H1 (cell line): ENCODE results near the gene TSPEAR. TPM values are rescaled to one million over a fixed set of nuclear protein-coding genes. Genes with fewer than 3 reads are reported as not detected.

ENCODE experiments used
- CTBP2 ChIP-seq: IDR thresholded peaks from 2 replicates; pipeline ENCODE4 v1.7.0; 2011; ENCODE audit warnings: borderline replicate concordance, mild to moderate bottlenecking, moderate library complexity, mixed read lengths, low read length; ENCODE audit not compliant: insufficient read depth, insufficient read length
- polyA plus RNA-seq, 7 experiments: library from polyadenylated mRNA; depleted of rRNA in 3 of 7; stranded (reverse) in 5 of 7; unstranded in 2 of 7; fragments of >200 nt in 5 of 7; fragments of 200-250 nt in 2 of 7; gene quantifications; 1 replicate in 5 of 7; 2 replicates in 1 of 7; 4 replicates in 1 of 7; pipeline versions ENCODE4 v1.2.1 to v1.2.3, GENCODE V29; 2011 to 2013; ENCODE audit warnings: missing spikeins in 2 of 7, mixed read lengths in 2 of 7
- total RNA-seq: library from RNA; stranded (reverse); fragmentation: NEBNext Ultra II Directional; extraction: Animal tissue kit (Norgen Biotek cat#: 25700); gene quantifications from 2 replicates; pipeline ENCODE4 v1.2.1, GENCODE V29; 2021

The TSPEAR gene
- total and polyA plus RNA-seq, 2 of the 8 experiments (the other 6 are each of a cell fraction or from before 2014, with no cell fraction given) = 0.58 to 0.89 TPM

- no peak for TF ChIP-seq CTBP2
- TF ChIP-seq, all 59 proteins: peak for 0
These were observed 132.9 kb downstream of the TSPEAR start (continued) for GRCh38 chr21:44578371-44579055.
